CD14-positive monocyte (primary cell): ENCODE measurements around the gene GAK. TPM values are rescaled to one million over a fixed set of nuclear protein-coding genes. Genes with fewer than 3 reads are reported as not detected.

Experiments used
- DNase-seq, 3 donors: peaks; one replicate each; pipeline ENCODE4 v3.0.0-alpha.2; 2011 to 2022
- H2AFZ ChIP-seq: 2 replicates; pipeline ENCODE4 v1.6.0; 2012; ENCODE audit warnings: mild to moderate bottlenecking, low read depth, low read length, inconsistent platforms; ENCODE audit not compliant: insufficient read depth, poor library complexity, severe bottlenecking
- H3K27ac ChIP-seq, 2 donors: 1 replicate in 1 of 2; 2 replicates in 1 of 2; pipeline ENCODE4 v1.5.1; 2012 to 2013; ENCODE audit warnings: low read length in 2 of 2, control low read depth in 1 of 2, inconsistent platforms in 1 of 2, low read depth in 1 of 2, mild to moderate bottlenecking in 1 of 2
- H3K27me3 ChIP-seq, 2 donors: one replicate each; pipeline versions ENCODE4 v1.6.0 to v1.6.1; 2011 to 2013; ENCODE audit warnings: low read length in 2 of 2; ENCODE audit not compliant: control insufficient read depth in 2 of 2, insufficient read depth in 2 of 2
- H3K36me3 ChIP-seq, 2 donors: replicated peaks in 1 of 2; 1 replicate in 1 of 2; 2 replicates in 1 of 2; pipeline versions ENCODE4 v1.5.1 to v1.6.1; 2012 to 2013; ENCODE audit warnings: low read length in 2 of 2, control low read depth in 1 of 2, inconsistent platforms in 1 of 2, mild to moderate bottlenecking in 1 of 2; ENCODE audit not compliant: insufficient read depth in 2 of 2, control insufficient read depth in 1 of 2
- H3K4me1 ChIP-seq, 2 donors: 1 replicate in 1 of 2; 2 replicates in 1 of 2; pipeline versions ENCODE4 v1.5.1 to v1.6.1; 2012 to 2013; ENCODE audit warnings: low read length in 2 of 2, control low read depth in 1 of 2, inconsistent platforms in 1 of 2, mild to moderate bottlenecking in 1 of 2, moderate library complexity in 1 of 2; ENCODE audit not compliant: insufficient read depth in 2 of 2, control insufficient read depth in 1 of 2
- H3K4me2 ChIP-seq: replicated peaks from 2 replicates; pipeline ENCODE3; 2012; ENCODE audit warnings: low read length, moderate library complexity, mild to moderate bottlenecking; ENCODE audit not compliant: poor library complexity, severe bottlenecking; ENCODE audit errors: extremely low read depth
- H3K4me3 ChIP-seq, 3 experiments: fragments of 200-600 bp in 1 of 3; sonication (generic) in 1 of 3; replicated peaks in 1 of 3; 1 replicate in 2 of 3; 2 replicates in 1 of 3; pipeline ENCODE4 v1.5.1; 2011 to 2013; ENCODE audit warnings: low read length in 3 of 3, mild to moderate bottlenecking in 3 of 3, control low read depth in 2 of 3, low read depth in 2 of 3, inconsistent platforms in 1 of 3, moderate library complexity in 1 of 3
- H3K79me2 ChIP-seq: 2 replicates; pipeline ENCODE4 v1.6.0; 2012; ENCODE audit warnings: mild to moderate bottlenecking, control low read depth, inconsistent platforms, low read length, moderate library complexity; ENCODE audit not compliant: insufficient read depth
- H3K9ac ChIP-seq: 2 replicates; pipeline ENCODE4 v1.6.0; 2017; ENCODE audit warnings: low read length, mild to moderate bottlenecking; ENCODE audit not compliant: insufficient read depth, poor library complexity, severe bottlenecking
- H3K9me3 ChIP-seq, 2 donors: replicated peaks in 1 of 2; 1 replicate in 1 of 2; 2 replicates in 1 of 2; pipeline versions ENCODE4 v1.5.1 to v1.6.1; 2012 to 2013; ENCODE audit warnings: low read length in 2 of 2, control low read depth in 1 of 2; ENCODE audit not compliant: control insufficient read depth in 1 of 2, insufficient read depth in 1 of 2
- H4K20me1 ChIP-seq: 2 replicates; pipeline ENCODE4 v1.6.0; 2012; ENCODE audit warnings: mild to moderate bottlenecking, low read length, control low read depth, moderate library complexity; ENCODE audit not compliant: insufficient read depth
- H3K27ac Mint-ChIP-seq, 7 donors: one replicate each; pipeline ENCODE4 v1.8.0; 2020; ENCODE audit warnings: mild to moderate bottlenecking in 7 of 7, mixed read lengths in 7 of 7, moderate library complexity in 6 of 7, inconsistent platforms in 2 of 7
- H3K27me3 Mint-ChIP-seq, 3 donors: one replicate each; pipeline ENCODE4 v1.8.0; 2021 to 2022; ENCODE audit warnings: low read depth in 3 of 3, mild to moderate bottlenecking in 3 of 3, mixed read lengths in 3 of 3, moderate library complexity in 3 of 3, inconsistent platforms in 1 of 3
- H3K36me3 Mint-ChIP-seq, 2 donors: one replicate each; pipeline ENCODE4 v1.8.0; 2020; ENCODE audit warnings: mixed read lengths in 2 of 2, inconsistent platforms in 1 of 2, mild to moderate bottlenecking in 1 of 2
- H3K4me1 Mint-ChIP-seq: one replicate; pipeline ENCODE4 v1.8.0; 2020; ENCODE audit warnings: mild to moderate bottlenecking, mixed read lengths
- H3K4me3 Mint-ChIP-seq, 2 donors: one replicate each; pipeline ENCODE4 v1.8.0; 2020; ENCODE audit warnings: mild to moderate bottlenecking in 2 of 2, mixed read lengths in 2 of 2, moderate library complexity in 1 of 2
- H3K9me3 Mint-ChIP-seq, 7 donors: one replicate each; pipeline ENCODE4 v1.8.0; 2020 to 2022; ENCODE audit warnings: mixed read lengths in 7 of 7, mild to moderate bottlenecking in 6 of 7, moderate library complexity in 6 of 7, inconsistent platforms in 2 of 7
- CTCF ChIP-seq: fragments of 200-600 bp; IDR thresholded peaks from one replicate; pipeline ENCODE4 v1.8.0; 2022; ENCODE audit warnings: antibody characterized with exemption, mild to moderate bottlenecking
- WGBS: methylation state at CpG from one replicate; pipeline ENCODE4 v1.1.5; 2013; ENCODE audit warnings: missing lambda C conversion rate; ENCODE audit not compliant: insufficient coverage; 5-methylcytosine and 5-hydroxymethylcytosine counted together
- intact Hi-C, 2 donors: fragments of 100-400 bp; cut with micrococcal nuclease; formaldehyde crosslinking; loops; one replicate each; pipeline versions ENCODE4 v1.15.0 to v1.15.1; 2023
- polyA plus RNA-seq, 3 donors: library from polyadenylated mRNA; depleted of rRNA in 1 of 3; unstranded in 2 of 3; stranded (reverse) in 1 of 3; fragments of 300-500 nt in 2 of 3; fragments of >200 nt in 1 of 3; fragmentation: Illumina TruSeq in 2 of 3; gene quantifications; 1 replicate in 2 of 3; 2 replicates in 1 of 3; pipeline ENCODE4 v1.2.3, GENCODE V29; 2012 to 2021

GAK gene
- polyA plus RNA-seq, 3 donors, result 40.3 to 88.7 (median 54.9) TPM

- H3K9me3 Mint-ChIP-seq, result peaks cover 0 to 13% (median 1%) of the 10 kb centered on the region in 7 donors
- H3K4me3 Mint-ChIP-seq, result no peak overlapping the region
- H3K4me1 Mint-ChIP-seq, result peaks cover 3% of the 10 kb centered on the region
- intact Hi-C loops, result no loop called here
- H3K27ac Mint-ChIP-seq, result no peak overlapping the region
- H3K27ac ChIP-seq, result no peak overlapping the region
- H3K36me3 ChIP-seq, result peaks cover 79 to 88% of the 10 kb centered on the region in 2 donors
- peaks cover 0 to 5% of the 10 kb centered on the region in 2 donors for H3K9me3 ChIP-seq
- no peak for DNase-seq
- no peak overlapping the region for H3K4me3 ChIP-seq
- H3K79me2 ChIP-seq, result peaks cover 94% of the 10 kb centered on the region
- no peak overlapping the region for H3K9ac ChIP-seq
- H4K20me1 ChIP-seq, result peaks cover 100% of the 10 kb centered on the region
- 98% methylated on average over 10 of the region's 12 CpGs for WGBS
- H3K4me2 ChIP-seq, result no peak overlapping the region
- H3K27me3 ChIP-seq, result no peaks in the 10 kb centered on the region
- H2AFZ ChIP-seq, result no peak overlapping the region
- H3K36me3 Mint-ChIP-seq, result peaks cover 61 to 86% of the 10 kb centered on the region in 2 donors
- H3K4me1 ChIP-seq, result peaks cover 5% of the 10 kb centered on the region in 2 donors
- TF ChIP-seq CTCF, result no peak
- H3K27me3 Mint-ChIP-seq, result no peaks in the 10 kb centered on the region
These were observed 22.3 kb downstream of the GAK start for GRCh38 chr4:909821-910220.

- no peak for DNase-seq
- no peak overlapping the region for H3K4me3 ChIP-seq
- Mint-ChIP-seq H3K27me3 (no peaks in the 10 kb centered on the region), H3K4me3 (no peak overlapping the region), H3K36me3 (peaks cover 64 to 90% of the 10 kb centered on the region in 2 donors), H3K4me1 (no peaks in the 10 kb centered on the region), H3K9me3 (peaks cover 0 to 13% (median 1%) of the 10 kb centered on the region in 7 donors), H3K27ac (no peak overlapping the region)
- H3K9me3 ChIP-seq, result peaks cover 0 to 5% of the 10 kb centered on the region in 2 donors
- H2AFZ ChIP-seq, result no peak overlapping the region
- WGBS, result 97% methylated on average over 23 of the region's 26 CpGs
- H3K9ac ChIP-seq, result no peak overlapping the region
- H3K27me3 ChIP-seq, result no peaks in the 10 kb centered on the region
- intact Hi-C loops, result no loop called here
- no peak overlapping the region for H3K27ac ChIP-seq
- H3K4me1 ChIP-seq, result no peaks in the 10 kb centered on the region
- TF ChIP-seq CTCF, result no peak
- peaks cover 98% of the 10 kb centered on the region for H4K20me1 ChIP-seq
- peaks cover 84 to 94% of the 10 kb centered on the region in 2 donors for H3K36me3 ChIP-seq
- H3K79me2 ChIP-seq, result peaks cover 88% of the 10 kb centered on the region
- no peak overlapping the region for H3K4me2 ChIP-seq
These were observed 23.0 kb downstream of the GAK start for GRCh38 chr4:909131-909571.
